Panc1 (cell line): ENCODE measurements around the gene GOLGA6L7. TPM values are rescaled to one million over a fixed set of nuclear protein-coding genes. Genes with fewer than 3 reads are reported as not detected.
"Not testable (repeated sequence)": the region's sequence is repeated elsewhere in the genome, so short reads cannot be mapped to it uniquely, and the experiment has no call there.

Experiments used
- ATAC-seq: fragments of 200-7000 bp; cut with Tn5 transposase; 2 replicates; pipeline ENCODE4 v1.9.1; 2020; ENCODE audit warnings: mild to moderate bottlenecking, moderate library complexity
- BruUV-seq: library from RNA; stranded (reverse); fragments of 400-500 nt; replicated peaks from 2 replicates; lab custom pipeline; 2021; lab: Mats Ljungman, UMichigan
- CTCF ChIA-PET: fragments of 300-600 bp; sonication (Branson Sonifier 250); formaldehyde crosslinking; loops from one replicate; lab custom pipeline; 2022; ENCODE audit warnings: antibody characterized with exemption; lab: Charles Lee
- POLR2A ChIA-PET: fragments of 300-600 bp; sonication (Branson Sonifier 250); formaldehyde crosslinking; loops from one replicate; lab custom pipeline; 2022; ENCODE audit warnings: antibody characterized with exemption; lab: Charles Lee
- DNase-seq: peaks from one replicate; pipeline ENCODE4 v3.0.0-alpha.2; 2010; ENCODE audit warnings: low read depth, low spot score
- H3K27ac ChIP-seq: 2 replicates; pipeline ENCODE4 v1.5.1; 2011; ENCODE audit warnings: mild to moderate bottlenecking, low read length, inconsistent platforms
- H3K27me3 ChIP-seq: fragments of 200-500 bp; sonication (Bioruptor generic); 2 replicates; pipeline ENCODE4 v1.6.0; 2014; ENCODE audit warnings: low read length, inconsistent platforms; ENCODE audit not compliant: control insufficient read depth, insufficient read depth
- H3K36me3 ChIP-seq: fragments of 200-500 bp; sonication (Bioruptor generic); 2 replicates; pipeline ENCODE4 v1.5.1; 2014; ENCODE audit warnings: inconsistent platforms, mild to moderate bottlenecking, low read length, moderate library complexity; ENCODE audit not compliant: control insufficient read depth, insufficient read depth
- H3K4me1 ChIP-seq: 2 replicates; pipeline ENCODE4 v1.5.1; 2011; ENCODE audit warnings: inconsistent platforms, mild to moderate bottlenecking, low read length, moderate library complexity; ENCODE audit not compliant: control insufficient read depth, insufficient read depth
- H3K4me3 ChIP-seq, 2 experiments: 2 replicates each; pipeline ENCODE4 v1.5.1; 2011 to 2012; ENCODE audit warnings: low read depth in 2 of 2, low read length in 2 of 2, mild to moderate bottlenecking in 2 of 2, inconsistent platforms in 1 of 2, moderate library complexity in 1 of 2
- H3K9me3 ChIP-seq: fragments of 200-500 bp; sonication (Bioruptor generic); 2 replicates; pipeline ENCODE4 v1.5.1; 2014; ENCODE audit warnings: low read depth, mild to moderate bottlenecking, inconsistent platforms, low read length, moderate library complexity; ENCODE audit not compliant: control insufficient read depth, insufficient read depth
- POLR2AphosphoS5 ChIP-seq: IDR thresholded peaks from 2 replicates; pipeline ENCODE4 v1.6.1; 2012; ENCODE audit warnings: mild to moderate bottlenecking, low read depth, low read length, moderate library complexity
- REST ChIP-seq, 2 experiments: IDR thresholded peaks; 2 replicates each; pipeline ENCODE4 v1.6.1; 2011 to 2012; ENCODE audit warnings: low read depth in 2 of 2, control low read depth in 1 of 2, low read length in 1 of 2, mild to moderate bottlenecking in 1 of 2, moderate library complexity in 1 of 2; ENCODE audit not compliant: insufficient read depth in 1 of 2
- SIN3A ChIP-seq: IDR thresholded peaks from 2 replicates; pipeline ENCODE4 v1.6.1; 2012; ENCODE audit warnings: low read depth, mild to moderate bottlenecking, low read length, moderate library complexity, borderline replicate concordance; ENCODE audit not compliant: insufficient read depth
- TCF7L2 ChIP-seq: IDR thresholded peaks from 2 replicates; pipeline ENCODE4 v1.6.1; 2011; ENCODE audit warnings: mild to moderate bottlenecking, low read depth, low read length, inconsistent platforms
- in situ Hi-C: cut with HindIII; loops from 2 replicates; pipeline ENCODE4 v1.10.0; 2016; ENCODE audit warnings: low sequenced_read_pairs, low pct_unique_long_range_greater_than_20kb
- intact Hi-C: fragments of 100-400 bp; cut with micrococcal nuclease; formaldehyde crosslinking; loops from one replicate; pipeline ENCODE4 v1.10.0; 2022; ENCODE audit not compliant: unreplicated experiment
- total RNA-seq: library from RNA; stranded (reverse); gene quantifications from one replicate; pipeline ENCODE4 v1.2.1, GENCODE V29; 2021; ENCODE audit not compliant: unreplicated experiment
- TF ChIP-seq, protein P1 (sequence below): fragments of 450-650 bp; IDR thresholded peaks from 2 replicates; pipeline ENCODE4 v1.5.1; 2017; ENCODE audit warnings: mild to moderate bottlenecking

GOLGA6L7 gene
- total RNA-seq, 1 experiment from 2014 or later, result not detected

GRCh38 chr15:28871168-28871567 is 22.7 kb upstream of the GOLGA6L7 start:
- Histone ChIP-seq H3K4me3 (no peak overlapping the region), H3K4me1 (no peaks in the 10 kb centered on the region), H3K27me3 (no peaks in the 10 kb centered on the region), H3K9me3 (no peaks in the 10 kb centered on the region), H3K27ac (no peak overlapping the region), H3K36me3 (no peaks in the 10 kb centered on the region)
- ATAC-seq (no peak), DNase-seq (no peak)
- POLR2A ChIA-PET, result no interaction called here
- no TSS peak for BruUV-seq
- CTCF ChIA-PET, result interaction anchor here (0.5 kb wide), 1 partner anchor 243 kb away, joined by 3 read pairs; no protein-coding TSS in a partner anchor
- in situ Hi-C loops, result no loop called here
- TF ChIP-seq TCF7L2 (no peak), POLR2AphosphoS5 (no peak), REST (IDR thresholded peaks at IDR 0.05; ENCODE audit: insufficient read depth in 1 of 2, low read depth in 2 of 2, low read length in 1 of 2) (no peak), SIN3A (no peak)
- TF ChIP-seq, protein P1, sequence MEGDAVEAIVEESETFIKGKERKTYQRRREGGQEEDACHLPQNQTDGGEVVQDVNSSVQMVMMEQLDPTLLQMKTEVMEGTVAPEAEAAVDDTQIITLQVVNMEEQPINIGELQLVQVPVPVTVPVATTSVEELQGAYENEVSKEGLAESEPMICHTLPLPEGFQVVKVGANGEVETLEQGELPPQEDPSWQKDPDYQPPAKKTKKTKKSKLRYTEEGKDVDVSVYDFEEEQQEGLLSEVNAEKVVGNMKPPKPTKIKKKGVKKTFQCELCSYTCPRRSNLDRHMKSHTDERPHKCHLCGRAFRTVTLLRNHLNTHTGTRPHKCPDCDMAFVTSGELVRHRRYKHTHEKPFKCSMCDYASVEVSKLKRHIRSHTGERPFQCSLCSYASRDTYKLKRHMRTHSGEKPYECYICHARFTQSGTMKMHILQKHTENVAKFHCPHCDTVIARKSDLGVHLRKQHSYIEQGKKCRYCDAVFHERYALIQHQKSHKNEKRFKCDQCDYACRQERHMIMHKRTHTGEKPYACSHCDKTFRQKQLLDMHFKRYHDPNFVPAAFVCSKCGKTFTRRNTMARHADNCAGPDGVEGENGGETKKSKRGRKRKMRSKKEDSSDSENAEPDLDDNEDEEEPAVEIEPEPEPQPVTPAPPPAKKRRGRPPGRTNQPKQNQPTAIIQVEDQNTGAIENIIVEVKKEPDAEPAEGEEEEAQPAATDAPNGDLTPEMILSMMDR, result no peak
- intact Hi-C loops, result no loop called here

DNA sequence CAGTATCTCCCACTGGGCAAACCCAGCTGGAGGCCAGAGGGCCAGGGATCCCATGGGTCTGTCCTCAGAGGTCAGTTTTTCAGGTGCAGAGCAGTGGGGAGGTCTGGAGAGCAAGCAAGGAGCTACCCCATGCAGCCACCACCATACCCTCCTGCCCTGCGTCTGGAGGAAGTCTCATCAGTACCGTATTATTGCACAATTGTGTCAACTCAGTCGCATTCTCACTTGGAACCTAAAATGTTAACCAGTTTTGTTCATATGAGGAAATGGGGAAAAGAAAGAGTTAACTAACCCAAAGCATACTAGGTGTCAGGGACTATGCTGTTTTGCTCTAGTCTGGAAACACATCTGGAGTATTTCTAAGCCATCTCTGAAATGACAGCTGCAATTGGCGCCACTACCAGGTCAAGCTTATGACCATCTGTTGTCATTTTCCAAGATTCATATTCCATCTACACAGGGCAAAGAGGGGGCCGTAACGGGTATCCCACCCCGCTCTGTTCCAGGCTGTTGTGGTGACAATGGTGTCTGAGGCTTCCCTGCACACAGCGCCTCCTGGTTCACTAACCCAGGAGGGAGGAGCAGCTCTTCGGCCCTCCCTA is 20.4 kb upstream of the GOLGA6L7 start:
- intact Hi-C loops (no loop called here), in situ Hi-C loops (no loop called here)
- Histone ChIP-seq H3K27ac (no peak overlapping the region), H3K4me1 (no peaks in the 10 kb centered on the region), H3K4me3 (no peak overlapping the region), H3K27me3 (no peaks in the 10 kb centered on the region), H3K36me3 (no peaks in the 10 kb centered on the region), H3K9me3 (no peaks in the 10 kb centered on the region)
- TF ChIP-seq, protein P1, result no peak
- no peak for TF ChIP-seq SIN3A
- TF ChIP-seq REST (IDR thresholded peaks at IDR 0.05; ENCODE audit: insufficient read depth in 1 of 2, low read depth in 2 of 2, low read length in 1 of 2), result no peak
- TF ChIP-seq POLR2AphosphoS5, result no peak
- no peak for TF ChIP-seq TCF7L2
- ATAC-seq (no peak), DNase-seq (no peak)
- ChIA-PET POLR2A (no interaction called here), CTCF (interaction anchor here (0.9 kb wide), 1 partner anchor 433 kb away, joined by 3 read pairs; no protein-coding TSS in a partner anchor)
- BruUV-seq, result no TSS peak

GRCh38 chr15:28861589-28862293 is 13.3 kb upstream of the GOLGA6L7 start:
- CTCF ChIA-PET, ATAC-seq, in situ Hi-C loops, H3K27ac ChIP-seq, intact Hi-C loops, H3K4me1 ChIP-seq, H3K27me3 ChIP-seq, DNase-seq, H3K36me3 ChIP-seq, H3K4me3 ChIP-seq, POLR2A ChIA-PET, H3K9me3 ChIP-seq, BruUV-seq: not testable (repeated sequence)
